GM10847 (cell line): ENCODE measurements around the gene KIF11.

Source experiments
- POLR2A ChIP-seq: IDR thresholded peaks from 2 replicates; pipeline ENCODE4 v1.6.1; 2011; ENCODE audit not compliant: insufficient read length; ENCODE audit errors: extremely low read depth

Gene KIF11

GRCh38 chr10:92592761-92593618 is at the start of gene KIF11:
Gene KIF11 (plus strand): TSS chr10:92593130. CDS start chr10:92593376, 246 bp downstream.
- TF ChIP-seq POLR2A, result peak; percentile 90

GRCh38 chr10:92544296-92544695 is 48.6 kb upstream of the KIF11 start:
- no peak for TF ChIP-seq POLR2A

- TF ChIP-seq POLR2A, result no peak
These were observed 47.4 kb upstream of the KIF11 start for GRCh38 chr10:92545556-92545955.

GRCh38 chr10:92547676-92548075 is 45.3 kb upstream of the KIF11 start:
- no peak for TF ChIP-seq POLR2A

GRCh38 chr10:92550924-92551323 is 42.0 kb upstream of the KIF11 start:
- TF ChIP-seq POLR2A, result no peak

GRCh38 chr10:92552310-92552709 is 40.6 kb upstream of the KIF11 start:
- TF ChIP-seq POLR2A, result no peak

GRCh38 chr10:92553959-92554358 is 39.0 kb upstream of the KIF11 start:
- no peak for TF ChIP-seq POLR2A

GRCh38 chr10:92559046-92559445 is 33.9 kb upstream of the KIF11 start:
- no peak for TF ChIP-seq POLR2A

GRCh38 chr10:92562424-92562823 is 30.5 kb upstream of the KIF11 start:
- TF ChIP-seq POLR2A, result no peak

GRCh38 chr10:92567952-92568600 is 24.9 kb upstream of the KIF11 start:
- TF ChIP-seq POLR2A, result no peak

GRCh38 chr10:92569071-92569470 is 23.9 kb upstream of the KIF11 start:
- TF ChIP-seq POLR2A, result no peak

GRCh38 chr10:92571649-92572048 is 21.3 kb upstream of the KIF11 start:
- no peak for TF ChIP-seq POLR2A

GRCh38 chr10:92572362-92573090 is 20.4 kb upstream of the KIF11 start:
- no peak for TF ChIP-seq POLR2A

- no peak for TF ChIP-seq POLR2A
These were observed 19.7 kb upstream of the KIF11 start for GRCh38 chr10:92573091-92573797.

- TF ChIP-seq POLR2A, result peak; percentile 64
These were observed 19.0 kb upstream of the KIF11 start, which contains the start of gene IDE for GRCh38 chr10:92573798-92574547. Gene IDE (minus strand): TSS chr10:92574093. CDS start chr10:92574019, 74 bp downstream.
